Activated CD4-positive, CD25-positive, alpha-beta regulatory T cell treated with anti-CD3 and anti-CD28 coated beads, Interleukin-2, amount 50 U/mL, for 72 hours (primary cell): ENCODE data around the gene ANKMY1.

Experiments used
- DNase-seq: peaks from one replicate; pipeline ENCODE4 v3.0.0; 2021

The ANKMY1 gene

GRCh38 chr2:240517342-240517741, 40.4 kb downstream of the ANKMY1 start:
- DNase-seq = no peak

- DNase-seq = peak; percentile 27
Observed at GRCh38 chr2:240514631-240515030, 43.2 kb downstream of the ANKMY1 start.

GRCh38 chr2:240513549-240514287, 44.1 kb downstream of the ANKMY1 start:
- peak; percentile 85 for DNase-seq

- no peak for DNase-seq
Observed at GRCh38 chr2:240512666-240513535, 44.9 kb downstream of the ANKMY1 start.

GRCh38 chr2:240512109-240512485, 45.7 kb downstream of the ANKMY1 start:
- no peak for DNase-seq

- peak; percentile 23 for DNase-seq
Observed at GRCh38 chr2:240511351-240512108, 46.3 kb downstream of the ANKMY1 start.

- DNase-seq = peak; percentile 22
Observed at GRCh38 chr2:240510513-240511210, 47.1 kb downstream of the ANKMY1 start.

- DNase-seq = no peak
Observed at GRCh38 chr2:240509667-240510512, 47.9 kb downstream of the ANKMY1 start.

- no peak for DNase-seq
Observed at GRCh38 chr2:240508832-240509545, 48.8 kb downstream of the ANKMY1 start.

GRCh38 chr2:240507778-240508251, 50.0 kb downstream of the ANKMY1 start:
- peak; percentile 21 for DNase-seq

- DNase-seq = peak; percentile 21
Observed at GRCh38 chr2:240507060-240507777, 50.6 kb downstream of the ANKMY1 start.

- DNase-seq = peak; percentile 19
Observed at GRCh38 chr2:240506406-240507059, 51.3 kb downstream of the ANKMY1 start.

- DNase-seq = peak; percentile 19
Observed at GRCh38 chr2:240505910-240506309, 51.9 kb downstream of the ANKMY1 start.

- DNase-seq = no peak
Observed at GRCh38 chr2:240503848-240504247, 53.9 kb downstream of the ANKMY1 start.

GRCh38 chr2:240503375-240503774, 54.4 kb downstream of the ANKMY1 start:
- DNase-seq = no peak

GRCh38 chr2:240502430-240503121, 55.2 kb downstream of the ANKMY1 start:
- peak; percentile 18 for DNase-seq

- no peak for DNase-seq
Observed at GRCh38 chr2:240502059-240502429, 55.7 kb downstream of the ANKMY1 start.

GRCh38 chr2:240501531-240501991, 56.2 kb downstream of the ANKMY1 start:
- DNase-seq = peak; percentile 23
